Amniotic epithelial cell (primary cell): Measurements from ENCODE around the gene SSB.
"Not testable (repeated sequence)": the region's sequence is repeated elsewhere in the genome, so short reads cannot be mapped to it uniquely, and the experiment has no call there.

Experiments used
- DNase-seq: peaks from one replicate; pipeline ENCODE4 v3.0.0-alpha.2; 2010; ENCODE audit warnings: low read depth

Gene SSB

DNA sequence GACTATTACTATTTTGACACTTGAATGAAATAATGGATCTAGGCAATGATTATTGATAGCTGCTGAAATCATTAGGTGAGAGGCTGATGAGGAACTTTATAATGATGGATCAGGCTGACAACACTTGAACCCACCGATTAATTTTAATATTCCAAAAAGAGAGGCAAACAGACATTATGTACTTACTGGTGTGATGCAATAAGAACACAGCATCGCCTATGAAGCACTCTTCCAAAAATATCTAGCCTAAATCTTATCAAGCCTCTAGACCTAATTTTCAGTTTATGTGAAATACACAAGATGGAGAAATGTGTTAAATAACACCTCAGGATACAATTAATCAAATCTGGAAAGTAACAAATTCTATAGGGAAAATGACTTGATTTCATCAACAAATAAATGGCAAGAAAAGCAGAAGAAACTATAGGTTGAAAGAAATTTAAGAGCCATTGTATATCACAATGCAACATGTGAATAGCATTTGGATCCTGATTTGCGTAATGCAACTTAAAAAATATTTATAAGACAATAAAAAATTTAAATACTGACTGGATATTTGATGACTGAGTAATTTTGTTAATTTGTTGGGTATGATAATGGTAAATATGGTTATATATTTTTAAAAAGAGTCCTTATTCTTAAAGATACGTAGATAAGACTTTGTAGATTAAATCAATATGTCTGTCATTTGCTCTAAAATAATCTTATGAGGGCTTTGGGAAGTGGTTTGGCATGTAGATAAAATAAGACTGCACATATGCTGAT lies 17.2 kb upstream of the SSB start:
- DNase-seq, result no peak

DNA sequence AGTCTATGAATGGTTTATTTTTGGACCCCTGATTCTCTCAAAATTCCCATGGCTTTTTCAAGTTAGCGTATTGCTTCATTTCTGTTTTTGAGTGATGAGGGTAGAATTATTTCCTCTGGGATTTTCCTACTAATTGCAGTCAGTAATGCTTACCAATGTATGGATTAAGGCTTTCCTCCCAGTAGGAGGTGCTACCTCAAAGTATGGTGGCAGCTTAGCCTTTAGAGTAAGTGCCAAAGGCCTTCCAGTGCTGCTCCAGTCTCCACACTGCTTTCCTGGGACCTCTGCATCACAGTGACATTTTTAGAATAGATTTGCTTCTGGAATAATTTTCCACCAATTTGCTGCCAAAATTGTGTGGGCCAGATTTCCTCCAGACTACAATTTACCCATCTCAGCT lies 16.2 kb upstream of the SSB start:
- no peak for DNase-seq

DNA sequence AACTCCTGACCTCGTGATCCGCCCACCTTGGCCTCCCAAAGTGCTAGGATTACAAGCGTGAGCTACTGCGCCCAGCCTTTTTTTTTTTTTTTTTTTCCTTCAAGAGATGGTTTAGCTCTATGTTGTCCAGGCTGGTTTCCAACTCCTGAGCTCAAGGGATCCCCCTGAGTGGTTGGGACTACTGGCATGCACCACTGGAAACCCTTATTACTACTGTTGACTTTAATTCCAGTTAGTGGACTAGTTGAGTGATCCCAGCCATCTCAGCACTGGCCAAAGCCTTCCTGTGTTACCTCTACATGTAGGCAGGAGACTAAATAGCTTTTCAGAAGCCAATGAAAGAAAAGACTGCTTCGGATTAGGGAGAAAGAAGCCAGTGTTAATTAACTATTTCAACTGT lies 8.1 kb upstream of the SSB start:
- no peak for DNase-seq

GRCh38 chr2:169795181-169795580 lies 3.5 kb upstream of the SSB start:
- no peak for DNase-seq

GRCh38 chr2:169796441-169796840 lies 2.2 kb upstream of the SSB start:
- DNase-seq, result no peak

DNA sequence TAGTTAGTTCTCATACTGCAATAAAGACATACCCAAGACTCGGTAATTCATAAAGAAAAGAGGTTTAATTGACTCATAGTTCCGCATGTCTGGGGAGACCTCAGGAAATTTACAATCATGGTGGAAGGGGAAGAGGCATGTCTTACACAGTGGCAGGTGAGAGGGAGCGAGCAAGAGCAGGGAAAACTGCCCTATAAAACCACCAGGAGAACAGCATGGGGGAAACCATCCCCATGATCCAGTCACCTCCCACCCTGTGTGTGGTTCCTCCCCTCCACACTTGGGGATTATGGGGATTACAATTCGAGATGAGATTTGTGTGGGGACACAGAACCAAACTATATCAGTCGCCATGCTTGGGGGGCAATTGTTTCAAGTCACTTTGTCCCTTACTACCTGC lies 1.1 kb upstream of the SSB start:
- no peak for DNase-seq

- DNase-seq, result no peak
Measured at GRCh38 chr2:169798397-169798717, 314 bp upstream of the SSB start.

- peak; percentile 28 for DNase-seq
Measured at GRCh38 chr2:169803480-169803879, 4.8 kb downstream of the SSB start.

- peak; percentile 51 for DNase-seq
Measured at GRCh38 chr2:169806586-169806985, 7.9 kb downstream of the SSB start.

DNA sequence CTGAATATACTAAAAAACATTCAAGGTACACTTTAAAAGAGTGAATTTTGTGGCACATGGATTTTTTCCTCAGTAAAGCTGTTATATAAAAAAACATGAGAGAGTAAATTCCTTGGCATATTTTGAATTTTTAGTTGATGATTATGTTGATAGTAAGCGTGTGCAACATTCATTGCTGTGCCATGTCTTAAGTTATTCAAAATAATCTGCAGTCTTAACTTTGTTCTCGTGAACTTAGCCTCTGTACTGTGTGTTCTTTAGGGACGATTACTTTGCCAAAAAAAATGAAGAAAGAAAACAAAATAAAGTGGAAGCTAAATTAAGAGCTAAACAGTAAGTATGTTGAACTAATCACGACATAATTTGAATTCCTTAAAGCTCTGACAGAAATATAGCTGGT lies 9.6 kb downstream of the SSB start:
- DNase-seq, result peak; percentile 80

- peak; percentile 85 for DNase-seq
Measured at GRCh38 chr2:169815849-169816248, 17.2 kb downstream of the SSB start.

DNA sequence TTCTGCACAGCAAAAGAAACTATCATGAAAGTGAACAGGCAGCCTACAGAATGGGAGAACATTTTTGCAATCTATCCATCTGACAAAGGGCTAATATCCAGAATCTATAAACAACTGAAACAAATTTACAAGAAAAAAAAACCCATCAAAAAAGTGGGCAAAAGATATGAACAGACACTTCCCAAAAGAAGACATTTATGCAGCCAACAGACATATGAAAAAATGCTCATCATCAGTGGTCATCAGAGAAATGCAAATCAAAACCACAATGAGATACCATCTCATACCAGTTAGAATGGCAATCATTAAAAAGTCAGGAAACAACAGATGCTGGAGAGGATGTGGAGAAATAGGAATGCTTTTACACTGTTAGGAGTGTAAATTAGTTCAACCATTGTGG lies 18.3 kb downstream of the SSB start:
- not testable (repeated sequence) for DNase-seq

GRCh38 chr2:169817369-169817768 lies 18.7 kb downstream of the SSB start:
- not testable (repeated sequence) for DNase-seq

DNA sequence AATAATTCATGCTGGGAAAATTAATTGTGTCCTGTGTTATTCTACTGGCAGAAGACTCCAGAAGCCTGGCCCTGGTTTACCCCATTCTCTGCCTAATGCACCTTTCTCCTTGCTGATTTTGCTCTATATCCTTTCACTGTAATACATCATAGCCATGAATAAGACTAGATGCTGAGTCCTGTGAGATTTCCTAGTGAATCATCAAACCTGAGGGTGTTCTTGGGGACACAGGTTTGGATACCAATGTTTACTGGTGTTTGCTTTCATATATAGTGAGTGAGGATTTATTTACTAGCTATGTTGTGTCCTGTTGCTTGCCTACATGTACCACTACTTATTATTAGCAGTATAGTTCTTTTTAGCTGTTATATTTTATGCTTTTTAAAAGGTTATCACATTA lies 19.6 kb downstream of the SSB start:
- DNase-seq, result no peak

DNA sequence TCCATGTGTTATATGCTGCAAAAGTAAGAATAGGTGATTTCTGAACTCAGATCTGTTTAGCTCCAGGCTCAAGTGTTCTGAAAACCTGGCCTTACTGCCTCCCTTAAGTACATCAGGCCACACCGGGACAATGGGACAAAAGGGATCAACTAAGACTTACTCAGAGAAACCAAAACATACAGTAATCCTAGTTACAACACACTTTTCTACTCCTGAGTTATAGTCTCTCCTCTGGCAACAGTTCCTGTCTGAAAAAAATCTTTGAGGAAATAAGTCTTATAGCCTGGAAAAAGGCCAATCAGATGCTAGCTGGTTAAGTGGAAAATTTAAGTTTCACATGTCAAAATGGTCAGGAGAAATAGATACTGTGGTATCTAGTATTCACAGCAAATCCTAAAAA lies 20.4 kb downstream of the SSB start:
- DNase-seq, result peak; percentile 43

GRCh38 chr2:169820101-169820500 lies 21.4 kb downstream of the SSB start:
- peak; percentile 63 for DNase-seq

GRCh38 chr2:169822036-169822435 lies 23.4 kb downstream of the SSB start:
- DNase-seq, result no peak

- DNase-seq, result no peak
Measured at GRCh38 chr2:169822785-169823392, 24.2 kb downstream of the SSB start.

DNA sequence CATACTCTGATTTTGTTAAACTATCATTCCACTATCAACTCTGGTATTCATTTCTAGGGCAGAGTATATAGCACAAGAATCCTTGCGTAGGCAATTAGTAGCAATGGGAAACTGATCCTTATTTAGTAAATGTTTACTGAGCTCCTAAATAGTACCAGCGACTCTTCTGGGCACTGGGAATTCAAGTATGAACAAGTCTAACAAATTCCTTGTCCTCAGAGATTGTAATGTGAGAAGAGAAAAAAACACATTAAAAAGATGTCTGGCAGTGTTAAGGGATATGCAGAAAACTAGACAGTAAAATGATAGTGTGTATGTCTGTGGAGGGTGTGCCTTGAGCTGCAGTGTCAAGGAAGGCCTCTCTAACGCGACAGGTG lies 25.3 kb downstream of the SSB start:
- no peak for DNase-seq

DNA sequence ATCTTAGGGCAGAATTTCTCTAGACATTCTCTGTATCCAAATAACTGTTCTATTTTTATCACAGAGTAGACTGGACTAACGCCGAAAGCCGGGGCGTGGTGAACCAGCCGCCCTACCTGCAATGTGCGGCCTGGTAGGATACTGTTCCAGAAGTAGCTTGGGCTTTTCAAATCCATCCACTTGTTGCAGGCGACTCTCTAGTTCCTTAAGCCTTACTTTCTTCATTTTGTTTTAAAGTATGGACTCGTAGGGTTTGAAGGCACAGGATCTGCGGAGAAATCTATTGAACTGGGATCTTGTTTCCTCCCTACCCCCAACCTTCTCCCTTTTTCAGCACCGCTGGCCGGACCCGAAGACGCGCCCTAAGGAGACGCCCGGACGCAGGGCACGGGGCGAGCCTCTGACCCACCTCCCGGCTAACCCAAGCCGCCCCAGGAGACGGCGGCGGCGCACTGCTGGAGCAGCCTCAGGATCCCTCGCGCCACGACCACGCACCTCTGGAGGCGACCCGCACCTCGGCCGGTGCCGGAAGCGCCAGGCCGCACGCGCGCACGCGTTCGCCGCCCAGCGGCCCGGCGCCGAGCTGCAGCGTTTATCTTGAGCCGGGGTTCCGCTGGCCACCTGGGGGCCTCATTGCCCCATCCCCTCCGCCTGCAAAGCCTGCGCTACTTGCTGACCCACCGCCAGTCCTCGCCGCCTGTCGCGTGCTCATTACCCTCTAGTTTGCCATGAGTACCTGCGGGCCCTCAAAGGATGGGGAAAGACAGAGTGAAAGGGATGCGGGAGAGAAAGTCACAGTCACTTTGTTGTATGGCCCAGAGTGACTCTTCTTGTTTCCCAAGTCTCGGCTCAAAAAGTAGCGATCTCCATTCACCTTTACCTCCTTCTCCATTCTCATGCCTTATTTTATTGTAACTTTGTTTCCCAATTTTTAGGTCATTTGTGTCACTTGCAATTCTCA lies 26.0 kb downstream of the SSB start, which contains the start of gene METTL5:
Gene METTL5, minus strand, starts transcription at position 533 of the 961 bp plus-strand sequence. Its CDS starts 308 bp downstream, at position 225.
- peak; percentile 64 for DNase-seq

GRCh38 chr2:169827272-169828140 lies 28.8 kb downstream of the SSB start, which contains the start of gene UBR3:
TSS of gene UBR3 (plus strand) at chr2:169827454. CDS start at chr2:169827508, 54 bp downstream.
- peak; percentile 86 for DNase-seq
